Mononuclear cell (primary cell): ENCODE data around the gene GPC3. TPM values are rescaled to one million over a fixed set of nuclear protein-coding genes. Genes with fewer than 3 reads are reported as not detected.

Experiments
- H3K27me3 ChIP-seq: 2 replicates; pipeline ENCODE4 v1.6.0; 2011; ENCODE audit warnings: low read length, control low read depth; ENCODE audit not compliant: insufficient read depth
- H3K4me1 ChIP-seq: 2 replicates; pipeline ENCODE4 v1.5.1; 2011; ENCODE audit warnings: mild to moderate bottlenecking, low read length, control low read depth; ENCODE audit not compliant: insufficient read depth
- H3K4me3 ChIP-seq: 2 replicates; pipeline ENCODE4 v1.5.1; 2011; ENCODE audit warnings: mild to moderate bottlenecking, low read length, moderate library complexity
- H3K9me3 ChIP-seq: 2 replicates; pipeline ENCODE4 v1.5.1; 2011; ENCODE audit warnings: low read depth, mild to moderate bottlenecking, control low read depth, low read length
- total RNA-seq: library from RNA; depleted of rRNA; stranded (reverse); fragments of >200 nt; gene quantifications from one replicate; pipeline ENCODE4 v1.2.3, GENCODE V29; 2012

Gene GPC3
- total RNA-seq, 1 donor: 0.31 TPM

DNA sequence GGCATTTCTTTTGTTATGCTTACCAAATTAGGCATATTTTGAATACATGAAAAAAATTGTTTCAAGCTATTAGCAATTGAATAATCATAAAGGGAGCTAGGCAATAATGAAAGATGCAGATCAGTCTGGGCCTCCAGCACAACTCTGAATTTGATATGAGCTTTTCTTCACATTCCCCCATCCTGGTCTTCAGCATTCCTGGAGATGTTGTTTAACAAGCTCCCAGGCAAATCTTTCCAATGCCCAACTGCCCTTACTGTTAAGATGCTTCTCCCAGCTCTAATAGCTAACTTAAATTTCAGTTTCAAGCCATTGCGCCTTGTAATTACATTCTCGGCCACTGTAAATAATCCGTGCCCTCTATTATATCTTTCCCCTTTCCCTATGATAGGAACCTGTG, 19.2 kb downstream of the GPC3 start:
- no peak overlapping the region for H3K4me3 ChIP-seq
- no peaks in the 10 kb centered on the region for H3K27me3 ChIP-seq
- no peaks in the 10 kb centered on the region for H3K9me3 ChIP-seq
- H3K4me1 ChIP-seq: no peaks in the 10 kb centered on the region

- H3K4me1 ChIP-seq: no peaks in the 10 kb centered on the region
Observed at GRCh38 chrX:133965321-133965720, 20.1 kb downstream of the GPC3 start.

GRCh38 chrX:133961046-133961445, 24.3 kb downstream of the GPC3 start:
- H3K9me3 ChIP-seq: no peaks in the 10 kb centered on the region
- H3K4me1 ChIP-seq: no peaks in the 10 kb centered on the region
- no peak overlapping the region for H3K4me3 ChIP-seq
- no peaks in the 10 kb centered on the region for H3K27me3 ChIP-seq

More at GRCh38 chrX:133965321-133965720, 20.1 kb downstream of the GPC3 start:
- no peaks in the 10 kb centered on the region for H3K27me3 ChIP-seq
- H3K4me3 ChIP-seq: no peak overlapping the region
- no peaks in the 10 kb centered on the region for H3K9me3 ChIP-seq

DNA sequence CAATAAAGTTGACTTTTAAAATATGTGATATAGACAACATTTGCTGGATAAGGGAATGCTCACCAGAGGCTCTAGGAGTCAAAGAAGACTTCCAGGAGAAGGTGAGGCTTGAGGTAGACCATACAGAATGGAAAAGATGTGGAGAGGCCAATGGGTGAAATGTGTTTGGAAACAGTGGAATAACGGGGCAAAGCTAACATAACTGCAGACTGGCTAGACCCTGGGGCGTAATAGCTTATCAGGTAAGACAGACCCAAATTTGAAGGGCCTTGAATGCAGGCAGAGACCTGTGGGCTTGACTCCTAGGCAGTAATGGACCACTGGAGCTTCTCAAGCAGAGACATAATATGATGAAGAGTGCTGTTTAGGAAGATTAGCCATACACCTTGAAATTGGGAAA, 25.4 kb downstream of the GPC3 start:
- H3K4me3 ChIP-seq: no peak overlapping the region
- no peaks in the 10 kb centered on the region for H3K27me3 ChIP-seq
- H3K4me1 ChIP-seq: no peaks in the 10 kb centered on the region
- no peaks in the 10 kb centered on the region for H3K9me3 ChIP-seq

DNA sequence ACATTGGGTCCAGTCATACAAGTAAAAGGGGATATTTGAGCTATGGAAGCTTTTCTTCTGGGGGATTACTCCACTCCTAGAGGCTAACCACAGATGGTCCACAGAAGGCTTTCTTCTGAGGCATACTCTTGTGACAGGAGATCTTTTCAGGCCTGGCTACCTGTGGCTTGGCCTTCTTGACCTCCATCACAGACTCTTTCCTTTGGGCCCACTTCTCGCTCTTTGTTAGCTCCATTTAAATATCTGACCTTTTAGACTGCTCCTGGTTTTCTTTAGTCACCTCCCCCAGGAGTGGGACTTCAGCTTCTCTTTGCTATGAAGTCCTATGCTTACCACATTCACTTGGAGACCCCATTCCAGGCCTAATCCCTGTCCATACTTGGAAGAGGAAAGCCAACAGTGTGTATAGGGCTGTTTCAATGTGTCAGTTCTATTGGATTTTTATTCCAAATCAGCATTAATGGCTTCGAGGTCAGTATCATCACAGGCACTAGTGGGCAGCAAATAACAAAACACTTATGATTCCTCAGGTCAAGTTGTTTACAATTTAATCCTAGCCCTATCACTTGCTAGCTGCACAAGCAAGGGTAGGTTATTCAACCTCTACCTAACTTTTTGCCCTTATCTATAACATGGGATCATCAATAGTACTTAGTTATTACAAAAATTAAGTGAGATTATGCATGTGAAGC, 26.3 kb downstream of the GPC3 start:
- H3K4me1 ChIP-seq: no peaks in the 10 kb centered on the region
- H3K27me3 ChIP-seq: no peaks in the 10 kb centered on the region
- no peak overlapping the region for H3K4me3 ChIP-seq
- no peaks in the 10 kb centered on the region for H3K9me3 ChIP-seq

GRCh38 chrX:133956570-133957340, 28.6 kb downstream of the GPC3 start:
- Histone ChIP-seq H3K9me3 (no peaks in the 10 kb centered on the region), H3K4me3 (no peak overlapping the region), H3K27me3 (no peaks in the 10 kb centered on the region), H3K4me1 (no peaks in the 10 kb centered on the region)

DNA sequence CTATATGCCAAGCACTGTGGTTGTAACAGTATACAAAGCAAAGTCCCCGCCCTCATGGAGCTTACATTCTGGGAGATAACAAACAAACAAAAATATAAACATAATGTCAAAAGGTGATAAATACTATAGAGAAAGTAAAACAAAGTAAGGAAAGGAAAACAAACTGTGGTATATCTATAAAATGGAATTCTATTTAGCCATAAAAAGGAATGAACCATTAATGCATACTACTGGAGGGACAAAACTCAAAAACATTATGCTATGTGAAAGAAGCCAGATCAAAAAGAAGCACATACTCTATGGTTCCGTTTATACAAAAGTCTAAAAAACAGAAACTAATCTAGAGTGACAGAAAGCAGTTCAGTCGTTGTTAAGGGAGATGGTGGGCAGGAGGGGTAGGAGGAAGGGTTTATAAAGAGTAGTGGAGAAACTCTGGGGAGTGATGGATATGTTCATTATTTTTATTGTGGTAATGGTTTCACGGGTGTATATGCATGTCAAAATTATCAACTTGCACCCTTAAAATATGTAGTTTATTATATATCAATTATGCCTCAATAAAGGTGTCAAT, 31.5 kb downstream of the GPC3 start:
- no peaks in the 10 kb centered on the region for H3K9me3 ChIP-seq
- H3K27me3 ChIP-seq: no peaks in the 10 kb centered on the region
- no peaks in the 10 kb centered on the region for H3K4me1 ChIP-seq
- no peak overlapping the region for H3K4me3 ChIP-seq

DNA sequence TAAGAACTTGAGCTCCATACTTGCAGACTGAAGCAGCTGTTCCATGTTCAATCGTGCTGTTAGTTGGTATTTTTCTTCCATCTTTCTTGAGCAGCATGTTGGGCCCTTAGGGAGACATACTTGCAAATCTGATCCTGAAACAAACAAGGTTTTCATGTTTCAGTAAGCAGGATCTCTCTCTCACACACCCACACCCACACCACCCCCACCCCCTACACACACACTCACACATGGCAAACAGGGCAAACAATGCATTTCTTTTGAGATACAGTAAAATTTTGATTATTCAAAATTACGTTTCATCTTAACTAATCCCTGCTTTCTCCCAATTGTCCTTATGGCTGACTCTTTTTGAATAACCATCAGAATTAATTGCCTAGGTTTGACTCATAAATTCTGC, 32.3 kb downstream of the GPC3 start:
- H3K9me3 ChIP-seq: no peaks in the 10 kb centered on the region
- no peak overlapping the region for H3K4me3 ChIP-seq
- no peaks in the 10 kb centered on the region for H3K4me1 ChIP-seq
- H3K27me3 ChIP-seq: no peaks in the 10 kb centered on the region

DNA sequence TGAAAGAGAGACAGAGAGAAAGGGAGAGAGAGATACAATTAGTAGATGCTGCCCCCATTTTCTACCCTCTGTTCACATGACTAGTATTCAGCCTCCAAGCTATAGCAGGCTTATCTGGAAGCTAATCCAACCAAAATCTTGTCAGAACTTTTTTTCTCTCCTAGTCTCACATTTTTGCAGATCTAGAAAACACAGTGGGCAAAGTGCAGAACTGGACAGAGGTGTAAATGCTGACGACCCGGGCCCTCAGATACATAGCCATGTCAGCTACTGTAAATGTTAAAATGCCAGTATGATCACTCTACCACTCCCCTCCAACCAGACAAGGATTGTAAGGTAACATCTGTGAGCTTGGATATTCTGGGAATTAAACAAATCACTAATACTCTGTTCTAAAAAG, 34.3 kb downstream of the GPC3 start:
- no peaks in the 10 kb centered on the region for H3K4me1 ChIP-seq
- no peak overlapping the region for H3K4me3 ChIP-seq
- no peaks in the 10 kb centered on the region for H3K27me3 ChIP-seq
- no peaks in the 10 kb centered on the region for H3K9me3 ChIP-seq

GRCh38 chrX:133950214-133950613, 35.2 kb downstream of the GPC3 start:
- Histone ChIP-seq H3K4me1 (no peaks in the 10 kb centered on the region), H3K4me3 (no peak overlapping the region), H3K9me3 (no peaks in the 10 kb centered on the region), H3K27me3 (no peaks in the 10 kb centered on the region)

DNA sequence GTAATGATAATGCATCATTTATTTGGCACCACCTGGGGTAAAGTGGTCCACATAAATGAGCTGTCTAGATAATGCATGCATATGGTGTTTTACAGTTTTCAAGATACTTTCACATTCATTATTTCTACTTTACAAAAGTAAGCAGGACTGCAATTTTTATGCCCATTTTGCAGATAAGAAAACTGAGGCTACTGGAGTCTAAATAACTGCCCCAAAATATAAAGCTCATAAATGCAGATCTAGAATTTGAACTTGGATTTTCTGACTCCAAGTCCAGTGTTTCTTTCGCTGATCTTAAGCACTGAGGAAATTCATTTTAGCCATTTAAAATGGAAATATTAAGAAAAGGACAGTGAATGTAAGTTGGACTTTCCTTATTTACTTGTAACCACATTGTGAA, 36.5 kb downstream of the GPC3 start:
- H3K27me3 ChIP-seq: no peaks in the 10 kb centered on the region
- H3K4me3 ChIP-seq: no peak overlapping the region
- no peaks in the 10 kb centered on the region for H3K4me1 ChIP-seq
- H3K9me3 ChIP-seq: no peaks in the 10 kb centered on the region

DNA sequence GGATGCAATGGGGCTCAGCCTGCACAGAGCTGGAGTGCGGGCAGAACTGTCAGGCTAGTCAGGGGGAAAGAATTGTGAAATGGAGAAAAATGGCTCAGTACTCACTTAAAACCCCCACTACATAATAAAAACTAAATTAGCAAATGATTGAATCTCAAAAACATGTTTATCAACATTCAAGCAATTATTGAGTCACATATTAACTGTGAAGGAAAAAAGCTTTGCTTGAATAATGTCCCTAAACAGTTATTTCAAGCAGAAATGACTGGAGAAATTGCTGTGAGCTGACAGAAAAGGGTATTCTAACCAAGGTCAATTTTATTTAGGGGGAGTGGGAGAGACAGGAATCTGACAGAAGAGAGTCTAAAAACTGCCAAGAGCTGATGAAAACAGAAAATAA, 37.4 kb downstream of the GPC3 start:
- Histone ChIP-seq H3K4me3 (no peak overlapping the region), H3K9me3 (no peaks in the 10 kb centered on the region), H3K4me1 (no peaks in the 10 kb centered on the region), H3K27me3 (no peaks in the 10 kb centered on the region)

- H3K27me3 ChIP-seq: no peaks in the 10 kb centered on the region
- no peaks in the 10 kb centered on the region for H3K4me1 ChIP-seq
- H3K9me3 ChIP-seq: no peaks in the 10 kb centered on the region
- no peak overlapping the region for H3K4me3 ChIP-seq
Observed at GRCh38 chrX:133947022-133947421, 38.4 kb downstream of the GPC3 start.

DNA sequence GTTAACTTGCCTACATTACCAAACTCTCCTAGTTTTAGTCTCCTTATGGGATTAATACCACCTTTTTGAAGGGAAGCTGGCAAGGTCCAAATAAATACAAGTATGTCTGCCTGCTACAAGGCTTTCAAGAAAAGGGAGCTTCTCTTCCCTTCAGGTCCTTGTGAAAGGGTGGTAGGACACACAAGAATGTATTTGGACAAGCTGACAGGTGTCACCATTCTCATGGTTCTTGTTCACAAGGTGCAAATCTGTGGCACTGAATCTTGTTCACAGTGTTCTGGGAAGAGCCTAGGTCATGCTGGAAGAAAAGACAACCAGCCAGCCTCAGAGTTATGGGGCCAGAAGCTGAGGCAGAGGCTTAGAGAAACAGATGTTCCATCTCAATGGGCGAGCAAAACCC, 41.9 kb downstream of the GPC3 start:
- Histone ChIP-seq H3K4me1 (no peaks in the 10 kb centered on the region), H3K4me3 (no peak overlapping the region), H3K27me3 (no peaks in the 10 kb centered on the region), H3K9me3 (no peaks in the 10 kb centered on the region)

DNA sequence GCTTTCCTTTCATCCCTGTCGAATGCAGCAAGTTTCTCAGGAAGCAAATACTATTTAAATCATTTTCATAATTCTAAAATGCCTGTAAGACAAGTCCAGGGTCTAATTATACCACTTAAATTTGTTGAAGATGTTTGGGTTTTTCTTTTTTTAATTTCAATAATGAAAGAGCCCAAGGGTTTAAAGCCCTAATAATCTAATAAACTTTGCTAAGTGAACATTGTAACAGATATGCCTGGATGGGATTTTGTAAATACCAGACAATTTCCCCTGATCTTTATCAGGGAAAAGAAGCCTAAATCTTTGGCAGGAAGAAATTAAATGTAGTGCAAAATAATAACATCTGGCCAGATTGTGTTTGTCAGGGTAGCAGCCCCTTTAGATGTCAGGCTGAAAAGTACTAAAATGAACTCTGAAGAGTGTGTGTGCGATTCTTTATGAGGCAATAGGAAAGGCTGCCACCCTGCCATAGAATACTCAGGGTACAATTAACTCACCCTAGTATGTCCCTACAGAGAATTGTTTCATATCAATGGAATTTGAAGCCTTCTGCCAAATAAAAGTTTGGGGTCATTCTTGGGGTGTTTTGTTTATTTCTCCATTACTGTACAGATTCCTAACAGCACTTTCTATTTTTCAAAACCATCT, 45.6 kb downstream of the GPC3 start:
- no peaks in the 10 kb centered on the region for H3K4me1 ChIP-seq
- no peak overlapping the region for H3K4me3 ChIP-seq
- H3K9me3 ChIP-seq: no peaks in the 10 kb centered on the region
- no peaks in the 10 kb centered on the region for H3K27me3 ChIP-seq
